Skeletal muscle satellite cell (primary cell): Measurements from ENCODE around the gene NT5DC1.
A peak's percentile ranks its signal among the peaks of the same experiment; 100 is the strongest.

Source experiments
- H3K27me3 ChIP-seq: 2 replicates; pipeline ENCODE4 v1.7.0; 2013; ENCODE audit warnings: low read length; ENCODE audit not compliant: control insufficient read depth, insufficient read depth
- H3K36me3 ChIP-seq: 2 replicates; pipeline ENCODE4 v1.7.0; 2013; ENCODE audit warnings: mild to moderate bottlenecking, control low read depth, low read length; ENCODE audit not compliant: insufficient read depth
- H3K4me1 ChIP-seq: 2 replicates; pipeline ENCODE4 v1.7.0; 2013; ENCODE audit warnings: low read length; ENCODE audit not compliant: control insufficient read depth, insufficient read depth
- H3K4me2 ChIP-seq: 2 replicates; pipeline ENCODE4 v1.7.0; 2013; ENCODE audit warnings: mild to moderate bottlenecking, low read length
- H3K4me3 ChIP-seq: 2 replicates; pipeline ENCODE4 v1.7.0; 2013; ENCODE audit warnings: low read length
- H3K9ac ChIP-seq: 2 replicates; pipeline ENCODE4 v1.7.0; 2013; ENCODE audit warnings: mild to moderate bottlenecking, low read depth, low read length, moderate library complexity
- H3K9me3 ChIP-seq: replicated peaks from 2 replicates; pipeline ENCODE4 v1.7.0; 2013; ENCODE audit warnings: mild to moderate bottlenecking, control low read depth, low read length

Gene NT5DC1

GRCh38 chr6:116070616-116071389 is 29.9 kb upstream of the NT5DC1 start:
- Histone ChIP-seq H3K4me2 (no peak overlapping the region), H3K9me3 (no peaks in the 10 kb centered on the region), H3K27me3 (no peaks in the 10 kb centered on the region), H3K36me3 (no peaks in the 10 kb centered on the region), H3K4me3 (no peak overlapping the region), H3K9ac (no peak overlapping the region), H3K4me1 (peaks cover 12% of the 10 kb centered on the region)

GRCh38 chr6:116072368-116072767 is 28.3 kb upstream of the NT5DC1 start:
- Histone ChIP-seq H3K9me3 (no peaks in the 10 kb centered on the region), H3K4me2 (no peak overlapping the region), H3K4me3 (no peak overlapping the region), H3K27me3 (no peaks in the 10 kb centered on the region), H3K4me1 (peaks cover 12% of the 10 kb centered on the region), H3K9ac (no peak overlapping the region), H3K36me3 (no peaks in the 10 kb centered on the region)

- H3K27me3 ChIP-seq = no peaks in the 10 kb centered on the region
- H3K36me3 ChIP-seq = no peaks in the 10 kb centered on the region
- H3K9ac ChIP-seq = no peak overlapping the region
- H3K4me3 ChIP-seq = no peak overlapping the region
- peak overlapping the region; percentile 39 for H3K4me2 ChIP-seq
- H3K4me1 ChIP-seq = peaks cover 12% of the 10 kb centered on the region
- H3K9me3 ChIP-seq = no peaks in the 10 kb centered on the region
Measured at GRCh38 chr6:116073765-116074440, 26.8 kb upstream of the NT5DC1 start.

GRCh38 chr6:116074732-116075390 is 25.8 kb upstream of the NT5DC1 start:
- H3K36me3 ChIP-seq = no peaks in the 10 kb centered on the region
- H3K4me1 ChIP-seq = peaks cover 12% of the 10 kb centered on the region
- H3K4me2 ChIP-seq = no peak overlapping the region
- no peak overlapping the region for H3K9ac ChIP-seq
- no peak overlapping the region for H3K4me3 ChIP-seq
- no peaks in the 10 kb centered on the region for H3K9me3 ChIP-seq
- H3K27me3 ChIP-seq = no peaks in the 10 kb centered on the region

- Histone ChIP-seq H3K9me3 (no peaks in the 10 kb centered on the region), H3K4me1 (peaks cover 7% of the 10 kb centered on the region), H3K4me2 (no peak overlapping the region), H3K36me3 (no peaks in the 10 kb centered on the region), H3K9ac (no peak overlapping the region), H3K4me3 (no peak overlapping the region), H3K27me3 (no peaks in the 10 kb centered on the region)
Measured at GRCh38 chr6:116078522-116078921, 22.1 kb upstream of the NT5DC1 start.

- H3K9me3 ChIP-seq = no peaks in the 10 kb centered on the region
- H3K36me3 ChIP-seq = no peaks in the 10 kb centered on the region
- no peak overlapping the region for H3K4me2 ChIP-seq
- no peaks in the 10 kb centered on the region for H3K27me3 ChIP-seq
- H3K9ac ChIP-seq = no peak overlapping the region
- H3K4me1 ChIP-seq = peaks cover 3% of the 10 kb centered on the region
- no peak overlapping the region for H3K4me3 ChIP-seq
Measured at GRCh38 chr6:116078945-116079344, 21.7 kb upstream of the NT5DC1 start.

GRCh38 chr6:116083052-116083451 is 17.6 kb upstream of the NT5DC1 start:
- Histone ChIP-seq H3K4me3 (no peak overlapping the region), H3K9me3 (no peaks in the 10 kb centered on the region), H3K4me1 (peaks cover 9% of the 10 kb centered on the region), H3K9ac (no peak overlapping the region), H3K27me3 (no peaks in the 10 kb centered on the region), H3K4me2 (no peak overlapping the region), H3K36me3 (no peaks in the 10 kb centered on the region)

- Histone ChIP-seq H3K36me3 (no peaks in the 10 kb centered on the region), H3K4me2 (no peak overlapping the region), H3K4me1 (peaks cover 9% of the 10 kb centered on the region), H3K9ac (no peak overlapping the region), H3K4me3 (no peak overlapping the region), H3K9me3 (no peaks in the 10 kb centered on the region), H3K27me3 (no peaks in the 10 kb centered on the region)
Measured at GRCh38 chr6:116084284-116084683, 16.4 kb upstream of the NT5DC1 start.

- H3K4me1 ChIP-seq = peaks cover 9% of the 10 kb centered on the region
- H3K27me3 ChIP-seq = no peaks in the 10 kb centered on the region
- no peak overlapping the region for H3K9ac ChIP-seq
- H3K4me3 ChIP-seq = no peak overlapping the region
- H3K36me3 ChIP-seq = no peaks in the 10 kb centered on the region
- no peaks in the 10 kb centered on the region for H3K9me3 ChIP-seq
- no peak overlapping the region for H3K4me2 ChIP-seq
Measured at GRCh38 chr6:116087437-116088027, 13.1 kb upstream of the NT5DC1 start.

GRCh38 chr6:116088946-116089345 is 11.7 kb upstream of the NT5DC1 start:
- Histone ChIP-seq H3K4me3 (no peak overlapping the region), H3K36me3 (no peaks in the 10 kb centered on the region), H3K9me3 (no peaks in the 10 kb centered on the region), H3K9ac (no peak overlapping the region), H3K27me3 (no peaks in the 10 kb centered on the region), H3K4me2 (no peak overlapping the region), H3K4me1 (peaks cover 9% of the 10 kb centered on the region)

- Histone ChIP-seq H3K9ac (no peak overlapping the region), H3K9me3 (no peaks in the 10 kb centered on the region), H3K4me3 (no peak overlapping the region), H3K36me3 (no peaks in the 10 kb centered on the region), H3K4me2 (no peak overlapping the region), H3K4me1 (peaks cover 9% of the 10 kb centered on the region), H3K27me3 (no peaks in the 10 kb centered on the region)
Measured at GRCh38 chr6:116090251-116090650, 10.4 kb upstream of the NT5DC1 start.
